Activated naive CD8-positive, alpha-beta T cell treated with anti-CD3 and anti-CD28 coated beads for 36 hours (primary cell): ENCODE data around the gene IL1RAP. TPM values are rescaled to one million over a fixed set of nuclear protein-coding genes. Genes with fewer than 3 reads are reported as not detected.
"Not testable (repeated sequence)": the region's sequence is repeated elsewhere in the genome, so short reads cannot be mapped to it uniquely, and the experiment has no call there.

ENCODE experiments used
- DNase-seq: peaks from one replicate; pipeline ENCODE4 v3.0.0; 2021
- H3K27ac Mint-ChIP-seq: one replicate; pipeline ENCODE4 v1.8.0; 2022; ENCODE audit warnings: mild to moderate bottlenecking, moderate library complexity, mixed read lengths
- H3K27me3 Mint-ChIP-seq: one replicate; pipeline ENCODE4 v1.8.0; 2022; ENCODE audit warnings: mild to moderate bottlenecking, mixed read lengths
- H3K36me3 Mint-ChIP-seq: one replicate; pipeline ENCODE4 v1.8.0; 2021; ENCODE audit warnings: mild to moderate bottlenecking, mixed read lengths
- H3K4me1 Mint-ChIP-seq: one replicate; pipeline ENCODE4 v1.8.0; 2021; ENCODE audit warnings: mixed read lengths
- H3K4me3 Mint-ChIP-seq: one replicate; pipeline ENCODE4 v1.8.0; 2022; ENCODE audit warnings: mild to moderate bottlenecking, moderate library complexity, mixed read lengths
- H3K9me3 Mint-ChIP-seq: one replicate; pipeline ENCODE4 v1.8.0; 2022; ENCODE audit warnings: mixed read lengths
- total RNA-seq, 2 experiments: library from RNA; stranded (reverse); gene quantifications; one replicate each; pipeline ENCODE4 v1.2.3, GENCODE V29; 2021

IL1RAP gene, protein sequence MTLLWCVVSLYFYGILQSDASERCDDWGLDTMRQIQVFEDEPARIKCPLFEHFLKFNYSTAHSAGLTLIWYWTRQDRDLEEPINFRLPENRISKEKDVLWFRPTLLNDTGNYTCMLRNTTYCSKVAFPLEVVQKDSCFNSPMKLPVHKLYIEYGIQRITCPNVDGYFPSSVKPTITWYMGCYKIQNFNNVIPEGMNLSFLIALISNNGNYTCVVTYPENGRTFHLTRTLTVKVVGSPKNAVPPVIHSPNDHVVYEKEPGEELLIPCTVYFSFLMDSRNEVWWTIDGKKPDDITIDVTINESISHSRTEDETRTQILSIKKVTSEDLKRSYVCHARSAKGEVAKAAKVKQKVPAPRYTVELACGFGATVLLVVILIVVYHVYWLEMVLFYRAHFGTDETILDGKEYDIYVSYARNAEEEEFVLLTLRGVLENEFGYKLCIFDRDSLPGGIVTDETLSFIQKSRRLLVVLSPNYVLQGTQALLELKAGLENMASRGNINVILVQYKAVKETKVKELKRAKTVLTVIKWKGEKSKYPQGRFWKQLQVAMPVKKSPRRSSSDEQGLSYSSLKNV
- total RNA-seq = 1 to 10 TPM; 7.3 to 8.2 TPM

DNA sequence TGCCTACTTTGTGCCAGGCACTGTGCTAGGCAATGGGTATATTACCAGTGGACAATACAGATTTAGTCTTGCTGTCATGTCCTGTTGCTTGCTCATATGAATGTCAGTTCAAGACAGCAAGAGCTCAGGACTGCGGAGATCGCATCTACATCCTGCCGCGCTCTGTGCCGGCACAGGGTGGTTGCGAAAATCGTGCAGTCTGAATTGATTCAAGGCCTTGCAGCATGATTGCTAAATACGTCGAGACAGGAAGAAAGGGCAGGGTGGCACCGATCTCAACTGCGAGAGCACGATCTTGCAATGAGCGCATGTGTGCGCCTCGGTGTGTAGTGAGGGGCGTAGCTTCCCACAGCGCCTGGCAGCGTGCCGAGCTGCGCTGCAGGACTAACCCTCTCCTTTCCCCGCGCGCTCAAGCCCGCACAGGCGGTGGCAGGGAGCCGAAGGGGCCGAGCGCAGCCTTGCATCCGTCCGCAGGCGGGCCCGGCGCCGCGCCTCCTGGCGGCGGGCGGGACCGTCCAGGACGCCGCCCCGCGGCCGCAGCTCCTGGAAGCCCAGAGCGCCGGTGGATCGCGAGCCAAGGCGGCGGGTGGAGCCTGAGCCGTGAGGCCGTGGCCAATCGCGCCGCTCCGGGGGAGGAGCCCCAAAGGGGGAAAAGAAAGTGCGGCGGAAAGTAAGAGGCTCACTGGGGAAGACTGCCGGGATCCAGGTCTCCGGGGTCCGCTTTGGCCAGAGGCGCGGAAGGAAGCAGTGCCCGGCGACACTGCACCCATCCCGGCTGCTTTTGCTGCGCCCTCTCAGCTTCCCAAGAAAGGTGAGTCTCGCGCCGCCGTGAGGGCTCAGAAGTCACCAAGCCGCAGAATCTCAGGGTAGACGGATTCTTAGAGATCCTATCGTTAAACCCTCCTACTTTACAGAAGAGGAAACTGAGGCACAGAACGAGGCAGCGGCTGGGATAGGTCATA lies at the start of gene IL1RAP:
TSS of gene IL1RAP (plus strand) at position 677 of the 962 bp plus-strand sequence. CDS start 50,205 bp downstream, outside the sequence.
- peaks cover 3% of the 10 kb centered on the region for H3K9me3 Mint-ChIP-seq
- peak within 1 kb of the TSS; percentile 76 for H3K27ac Mint-ChIP-seq
- no peaks in the 10 kb centered on the region for H3K27me3 Mint-ChIP-seq
- DNase-seq = peak; percentile 90
- H3K4me1 Mint-ChIP-seq = peaks cover 32% of the 10 kb centered on the region
- H3K36me3 Mint-ChIP-seq = peaks cover 9% of the 10 kb centered on the region
- H3K4me3 Mint-ChIP-seq = peak within 1 kb of the TSS; percentile 85

- Mint-ChIP-seq H3K27ac (no peak overlapping the region), H3K9me3 (peaks cover 12% of the 10 kb centered on the region), H3K27me3 (peaks cover 27% of the 10 kb centered on the region), H3K4me1 (no peaks in the 10 kb centered on the region), H3K36me3 (no peaks in the 10 kb centered on the region), H3K4me3 (no peak overlapping the region)
- DNase-seq = no peak
These were observed 46.0 kb upstream of the IL1RAP start for GRCh38 chr3:190467922-190468321.

DNA sequence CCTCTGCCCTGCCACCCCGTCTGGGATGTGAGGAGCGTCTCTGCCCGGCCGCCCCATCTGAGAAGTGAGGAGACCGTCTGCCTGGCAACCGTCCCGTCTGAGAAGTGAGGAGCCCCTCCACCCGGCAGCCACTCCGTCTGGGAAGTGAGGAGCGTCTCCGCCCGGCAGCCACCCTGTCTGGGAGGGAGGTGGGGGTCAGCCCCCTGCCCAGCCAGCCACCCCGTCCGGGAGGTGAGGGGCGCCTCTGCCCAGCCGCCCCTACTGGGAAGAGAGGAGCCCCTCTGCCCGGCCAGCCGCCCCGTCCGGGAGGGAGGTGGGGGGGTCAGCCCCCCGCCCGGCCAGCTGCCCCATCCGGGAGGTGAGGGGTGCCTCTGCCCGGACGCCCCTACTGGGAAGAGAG lies 40.6 kb upstream of the IL1RAP start:
- not testable (repeated sequence) for DNase-seq, H3K36me3 Mint-ChIP-seq, H3K27me3 Mint-ChIP-seq, H3K4me1 Mint-ChIP-seq, H3K27ac Mint-ChIP-seq, H3K4me3 Mint-ChIP-seq
- H3K9me3 Mint-ChIP-seq = peaks cover 13% of the 10 kb centered on the region

DNA sequence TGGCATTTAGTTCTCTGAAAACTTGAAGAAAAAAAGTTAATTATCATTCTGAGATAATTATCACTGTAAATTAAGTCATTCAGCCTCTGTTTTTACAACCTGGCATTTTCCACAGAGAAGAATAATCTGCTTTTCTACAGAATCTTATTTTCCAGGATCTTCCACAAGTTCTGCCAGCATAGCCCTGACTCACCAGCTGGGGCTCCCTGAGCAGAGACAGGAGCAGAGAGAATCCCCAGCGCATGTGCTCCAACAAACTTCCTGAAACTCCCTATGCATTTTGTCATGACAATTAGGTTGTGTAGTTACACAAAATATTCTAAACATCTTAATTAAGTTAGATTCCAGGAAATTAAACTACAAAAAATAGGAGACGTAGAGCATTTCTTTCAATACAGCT lies 32.1 kb upstream of the IL1RAP start:
- Mint-ChIP-seq H3K27me3 (peaks cover 27% of the 10 kb centered on the region), H3K36me3 (no peaks in the 10 kb centered on the region), H3K27ac (no peak overlapping the region), H3K4me1 (peaks cover 7% of the 10 kb centered on the region), H3K4me3 (no peak overlapping the region), H3K9me3 (peaks cover 3% of the 10 kb centered on the region)
- no peak for DNase-seq

- Mint-ChIP-seq H3K27me3 (peaks cover 61% of the 10 kb centered on the region), H3K9me3 (peaks cover 3% of the 10 kb centered on the region)
- DNase-seq = no peak
These were observed 27.9 kb upstream of the IL1RAP start for GRCh38 chr3:190485830-190486532.

DNA sequence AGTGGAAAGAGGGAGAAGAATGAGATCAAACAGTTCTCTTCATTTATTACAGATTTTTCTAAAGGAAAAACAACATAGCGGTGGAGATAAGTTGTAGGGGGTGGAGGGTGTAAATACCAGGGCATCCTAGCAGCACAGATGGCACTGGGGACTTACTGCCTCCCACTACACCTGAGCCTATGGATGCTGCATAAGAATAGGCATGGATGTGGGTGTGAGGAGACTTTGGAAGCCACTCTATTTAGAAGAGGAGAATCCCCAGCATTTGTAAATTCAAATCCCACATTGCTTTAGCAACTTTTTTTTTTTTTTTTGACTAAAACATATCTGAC lies 27.4 kb upstream of the IL1RAP start:
- H3K27ac Mint-ChIP-seq = no peak overlapping the region
- peaks cover 2% of the 10 kb centered on the region for H3K36me3 Mint-ChIP-seq
- H3K27me3 Mint-ChIP-seq = peaks cover 64% of the 10 kb centered on the region
- H3K4me1 Mint-ChIP-seq = peaks cover 22% of the 10 kb centered on the region
- peaks cover 3% of the 10 kb centered on the region for H3K9me3 Mint-ChIP-seq
- no peak overlapping the region for H3K4me3 Mint-ChIP-seq
- no peak for DNase-seq

More at GRCh38 chr3:190485830-190486532, 27.9 kb upstream of the IL1RAP start:
- Mint-ChIP-seq H3K4me1 (peaks cover 17% of the 10 kb centered on the region), H3K27ac (no peak overlapping the region), H3K36me3 (peaks cover 2% of the 10 kb centered on the region), H3K4me3 (no peak overlapping the region)

GRCh38 chr3:190486908-190487607 lies 26.8 kb upstream of the IL1RAP start:
- no peak for DNase-seq
- Mint-ChIP-seq H3K36me3 (peaks cover 2% of the 10 kb centered on the region), H3K4me3 (no peak overlapping the region), H3K27ac (no peak overlapping the region), H3K27me3 (peaks cover 66% of the 10 kb centered on the region), H3K4me1 (peaks cover 27% of the 10 kb centered on the region), H3K9me3 (peaks cover 3% of the 10 kb centered on the region)

DNA sequence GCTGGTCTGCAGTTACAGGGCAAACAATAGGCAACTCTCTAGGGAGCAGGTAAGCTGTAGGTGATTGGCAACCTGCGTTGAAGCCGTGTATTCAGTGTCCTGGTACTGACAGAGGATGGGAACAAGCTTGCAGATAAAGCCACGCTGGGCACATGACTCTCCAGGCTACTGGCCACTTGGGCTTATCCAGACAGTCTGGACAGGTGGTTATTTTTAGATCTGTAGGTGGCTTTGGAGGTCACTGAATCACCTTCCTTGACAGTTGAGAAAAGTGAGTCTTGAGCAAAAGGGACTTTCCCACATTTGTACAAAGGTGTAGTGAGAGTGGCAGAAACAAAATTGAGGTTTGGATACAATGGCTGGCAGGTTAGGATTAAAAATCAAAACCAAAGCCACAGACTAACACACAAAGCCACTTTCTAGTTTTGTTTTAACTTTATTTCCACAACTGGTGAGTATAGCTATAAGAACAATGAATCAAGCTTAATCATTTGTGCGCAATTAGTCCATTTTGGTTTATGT lies 22.3 kb upstream of the IL1RAP start:
- H3K9me3 Mint-ChIP-seq = no peaks in the 10 kb centered on the region
- peak overlapping the region; percentile 10 for H3K27ac Mint-ChIP-seq
- peaks cover 76% of the 10 kb centered on the region for H3K27me3 Mint-ChIP-seq
- peak; percentile 26 for DNase-seq
- H3K4me1 Mint-ChIP-seq = peaks cover 30% of the 10 kb centered on the region
- no peak overlapping the region for H3K4me3 Mint-ChIP-seq
- peaks cover 4% of the 10 kb centered on the region for H3K36me3 Mint-ChIP-seq

- Mint-ChIP-seq H3K4me3 (no peak overlapping the region), H3K4me1 (peaks cover 28% of the 10 kb centered on the region), H3K36me3 (peaks cover 4% of the 10 kb centered on the region), H3K27me3 (peaks cover 76% of the 10 kb centered on the region), H3K9me3 (no peaks in the 10 kb centered on the region), H3K27ac (no peak overlapping the region)
- DNase-seq = no peak
These were observed 21.8 kb upstream of the IL1RAP start for GRCh38 chr3:190492129-190492528.

- H3K27me3 Mint-ChIP-seq = peaks cover 76% of the 10 kb centered on the region
- peaks cover 4% of the 10 kb centered on the region for H3K36me3 Mint-ChIP-seq
- H3K4me3 Mint-ChIP-seq = no peak overlapping the region
- DNase-seq = no peak
- peaks cover 28% of the 10 kb centered on the region for H3K4me1 Mint-ChIP-seq
- H3K27ac Mint-ChIP-seq = no peak overlapping the region
- no peaks in the 10 kb centered on the region for H3K9me3 Mint-ChIP-seq
These were observed 20.9 kb upstream of the IL1RAP start for GRCh38 chr3:190492966-190493365.

DNA sequence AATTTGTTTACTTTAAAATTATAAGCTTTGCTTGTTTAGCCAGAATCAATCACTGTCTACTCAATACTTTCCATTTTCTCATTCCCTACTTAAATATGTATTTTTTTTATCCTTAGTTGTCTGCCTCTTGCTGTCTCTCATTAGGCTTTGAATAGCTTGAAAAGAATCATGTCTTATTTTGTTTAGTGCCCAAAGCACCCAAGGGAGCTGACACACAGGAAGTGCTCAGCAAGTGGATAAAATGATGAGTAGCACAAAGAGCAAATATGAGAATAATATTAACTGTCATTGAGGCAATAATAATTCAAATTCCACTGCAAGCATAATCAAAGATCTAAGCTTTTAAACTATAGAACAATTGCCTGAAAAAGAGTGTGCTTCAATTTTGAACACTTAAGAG lies 19.0 kb upstream of the IL1RAP start:
- Mint-ChIP-seq H3K36me3 (peaks cover 2% of the 10 kb centered on the region), H3K27me3 (peaks cover 75% of the 10 kb centered on the region), H3K27ac (no peak overlapping the region), H3K4me3 (no peak overlapping the region), H3K4me1 (peaks cover 20% of the 10 kb centered on the region), H3K9me3 (no peaks in the 10 kb centered on the region)
- DNase-seq = no peak

DNA sequence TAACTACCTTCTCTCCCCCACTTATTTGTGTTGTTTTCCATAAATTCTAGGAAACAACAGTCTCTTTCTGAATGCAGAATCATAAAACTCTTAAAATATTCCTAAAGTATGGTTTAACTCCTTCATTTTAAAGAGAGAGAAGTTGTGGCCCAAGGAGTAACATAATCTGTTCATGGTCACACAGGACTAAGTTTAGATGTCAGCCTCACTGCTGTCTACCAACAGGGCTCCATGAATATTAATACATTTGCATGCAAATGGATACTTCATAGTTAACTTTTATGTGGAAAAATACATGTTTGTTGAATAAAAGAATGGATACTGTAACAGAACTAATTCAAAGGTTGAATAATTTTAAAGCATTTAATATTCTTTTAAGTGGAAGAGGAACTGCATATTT lies 18.5 kb upstream of the IL1RAP start:
- H3K9me3 Mint-ChIP-seq = no peaks in the 10 kb centered on the region
- no peak overlapping the region for H3K27ac Mint-ChIP-seq
- peaks cover 72% of the 10 kb centered on the region for H3K27me3 Mint-ChIP-seq
- no peak for DNase-seq
- H3K4me1 Mint-ChIP-seq = peaks cover 18% of the 10 kb centered on the region
- no peak overlapping the region for H3K4me3 Mint-ChIP-seq
- peaks cover 2% of the 10 kb centered on the region for H3K36me3 Mint-ChIP-seq

GRCh38 chr3:190495796-190496195 lies 18.1 kb upstream of the IL1RAP start:
- H3K27me3 Mint-ChIP-seq = peaks cover 72% of the 10 kb centered on the region
- no peak overlapping the region for H3K4me3 Mint-ChIP-seq
- no peaks in the 10 kb centered on the region for H3K9me3 Mint-ChIP-seq
- no peak for DNase-seq
- H3K27ac Mint-ChIP-seq = no peak overlapping the region
- peaks cover 2% of the 10 kb centered on the region for H3K36me3 Mint-ChIP-seq
- peaks cover 18% of the 10 kb centered on the region for H3K4me1 Mint-ChIP-seq

DNA sequence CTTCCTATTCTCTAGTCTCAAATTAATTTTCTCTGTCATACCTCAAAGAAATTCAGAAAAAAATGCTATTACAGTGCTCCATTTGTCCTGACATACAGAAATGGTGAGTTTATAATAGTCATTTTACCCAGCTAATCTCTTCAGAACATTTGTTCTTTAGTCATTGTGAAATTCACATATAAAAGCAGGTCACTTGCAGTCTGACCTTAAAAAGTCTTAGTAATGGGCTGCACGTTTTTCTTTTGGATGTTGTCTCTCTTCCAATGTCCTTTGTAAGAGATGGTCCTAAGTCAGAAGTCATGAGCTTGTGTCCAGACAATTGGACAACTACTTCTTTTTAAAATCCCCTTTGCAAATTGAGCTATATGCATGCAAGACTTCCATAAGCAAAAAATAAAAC lies 17.0 kb upstream of the IL1RAP start:
- peaks cover 76% of the 10 kb centered on the region for H3K27me3 Mint-ChIP-seq
- no peak overlapping the region for H3K27ac Mint-ChIP-seq
- H3K36me3 Mint-ChIP-seq = peaks cover 2% of the 10 kb centered on the region
- H3K9me3 Mint-ChIP-seq = no peaks in the 10 kb centered on the region
- H3K4me1 Mint-ChIP-seq = peaks cover 10% of the 10 kb centered on the region
- H3K4me3 Mint-ChIP-seq = no peak overlapping the region
- DNase-seq = no peak
